C4-2B (cell line): ENCODE measurements around the gene KDM1A.

Experiments
- ZFX ChIP-seq: fragments of 450-650 bp; IDR thresholded peaks from 2 replicates; pipeline ENCODE4 v1.6.1; 2017
- TF ChIP-seq, protein P1 (sequence below): fragments of 450-650 bp; conservative IDR thresholded peaks from 2 replicates; pipeline ENCODE4 v1.5.1; 2017; ENCODE audit warnings: mild to moderate bottlenecking

DNA sequence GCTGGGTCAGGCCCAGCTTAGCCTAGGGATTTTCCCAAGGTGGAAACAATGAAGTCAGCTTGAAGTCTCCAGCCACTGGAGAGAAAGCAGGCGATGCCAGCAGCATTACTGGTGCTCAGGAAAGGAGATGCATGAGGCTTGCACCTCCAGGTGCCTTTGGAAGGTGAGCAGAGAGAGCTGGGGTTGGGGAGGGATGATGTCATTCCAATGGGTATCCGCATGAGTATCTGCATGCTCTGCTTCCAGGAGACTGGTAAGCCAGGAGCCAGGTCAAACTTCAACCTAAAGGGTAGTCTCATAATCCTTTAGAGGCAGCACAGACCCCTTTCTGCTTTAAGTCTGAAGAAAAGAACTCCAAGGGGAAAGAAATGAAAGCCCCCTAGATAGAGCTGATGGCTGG is 68.8 kb downstream of the KDM1A start:
- TF ChIP-seq, protein P1, sequence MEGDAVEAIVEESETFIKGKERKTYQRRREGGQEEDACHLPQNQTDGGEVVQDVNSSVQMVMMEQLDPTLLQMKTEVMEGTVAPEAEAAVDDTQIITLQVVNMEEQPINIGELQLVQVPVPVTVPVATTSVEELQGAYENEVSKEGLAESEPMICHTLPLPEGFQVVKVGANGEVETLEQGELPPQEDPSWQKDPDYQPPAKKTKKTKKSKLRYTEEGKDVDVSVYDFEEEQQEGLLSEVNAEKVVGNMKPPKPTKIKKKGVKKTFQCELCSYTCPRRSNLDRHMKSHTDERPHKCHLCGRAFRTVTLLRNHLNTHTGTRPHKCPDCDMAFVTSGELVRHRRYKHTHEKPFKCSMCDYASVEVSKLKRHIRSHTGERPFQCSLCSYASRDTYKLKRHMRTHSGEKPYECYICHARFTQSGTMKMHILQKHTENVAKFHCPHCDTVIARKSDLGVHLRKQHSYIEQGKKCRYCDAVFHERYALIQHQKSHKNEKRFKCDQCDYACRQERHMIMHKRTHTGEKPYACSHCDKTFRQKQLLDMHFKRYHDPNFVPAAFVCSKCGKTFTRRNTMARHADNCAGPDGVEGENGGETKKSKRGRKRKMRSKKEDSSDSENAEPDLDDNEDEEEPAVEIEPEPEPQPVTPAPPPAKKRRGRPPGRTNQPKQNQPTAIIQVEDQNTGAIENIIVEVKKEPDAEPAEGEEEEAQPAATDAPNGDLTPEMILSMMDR: no peak
- no peak for TF ChIP-seq ZFX
